Measurements from ENCODE around the gene NEUROD1.

NEUROD1 gene

DNA sequence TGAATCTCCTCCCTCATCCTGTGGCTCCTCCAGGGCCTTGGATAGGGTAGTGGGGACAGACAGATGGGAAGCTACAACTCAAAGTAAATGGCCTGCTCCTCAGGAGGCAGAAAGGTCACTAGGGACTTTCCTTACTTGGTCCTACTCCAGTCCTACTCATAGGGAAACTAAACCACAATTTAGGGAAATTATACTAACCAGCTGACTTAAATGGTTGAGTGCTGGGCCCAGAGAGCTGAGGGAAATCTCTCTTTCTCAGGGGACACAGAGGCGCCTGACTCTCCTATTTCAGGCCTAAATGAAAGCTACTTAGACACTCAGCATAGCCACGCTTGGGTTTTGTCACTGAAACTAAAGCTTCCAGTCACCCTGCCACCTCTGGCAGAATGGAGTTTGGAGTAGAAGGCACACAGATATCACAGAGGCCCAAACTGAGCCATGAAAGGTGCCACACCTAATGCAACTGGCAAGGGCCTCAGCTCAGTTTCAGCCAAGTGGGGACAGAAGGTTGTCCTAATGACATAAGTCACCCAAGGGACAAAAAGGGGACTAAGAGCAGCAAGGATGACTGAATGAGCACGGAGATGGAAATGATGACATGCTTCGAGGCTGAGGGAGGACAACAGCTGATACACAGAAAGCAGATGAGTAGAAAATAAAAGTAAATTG, 47.5 kb downstream of the NEUROD1 start:
- no peak for DNase-seq

DNA sequence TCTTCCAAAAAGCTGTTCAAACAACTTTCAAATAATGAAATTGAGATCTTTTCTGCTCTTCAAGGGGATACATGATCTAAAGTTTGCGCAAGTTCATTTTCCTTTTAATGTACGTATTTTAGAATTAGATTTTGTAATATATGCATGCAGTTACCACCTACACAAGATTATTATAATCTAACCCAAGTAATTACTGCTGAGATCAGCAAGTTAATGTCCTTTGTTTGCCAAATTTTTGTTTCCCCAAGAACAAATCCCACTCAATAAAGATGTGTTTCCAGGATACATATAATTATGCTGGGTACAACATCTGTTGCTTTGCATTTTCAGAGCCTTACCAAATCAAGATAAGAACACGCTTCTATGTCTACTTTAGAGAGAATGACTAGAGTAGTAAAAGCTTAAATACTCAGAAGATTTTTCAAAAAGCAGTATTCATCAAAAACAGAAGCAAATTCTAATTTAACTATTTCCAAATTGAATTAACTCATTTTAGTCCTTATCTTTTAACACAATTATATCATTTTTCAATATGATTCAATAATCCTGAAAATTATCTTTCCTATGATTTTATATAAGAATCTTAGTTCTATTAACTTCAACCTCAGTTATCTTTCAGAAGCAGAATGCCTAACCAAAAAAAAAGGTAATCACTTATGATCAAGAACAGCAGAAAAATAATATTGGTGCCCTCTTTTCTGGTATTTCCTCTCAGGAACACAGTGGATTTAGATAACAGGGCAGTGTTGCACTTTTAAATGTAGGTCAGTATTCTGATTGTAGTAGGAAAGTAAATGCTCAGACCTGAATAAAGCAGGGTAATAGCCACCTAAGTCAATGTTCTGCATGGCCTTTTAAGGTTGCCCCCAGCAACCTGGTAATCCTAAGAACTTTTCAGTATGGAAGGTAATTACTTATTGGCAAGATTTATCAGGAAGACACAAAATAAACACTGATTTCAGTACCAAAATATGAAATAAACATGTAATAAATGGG, 51.4 kb downstream of the NEUROD1 start:
- no peak for DNase-seq

DNA sequence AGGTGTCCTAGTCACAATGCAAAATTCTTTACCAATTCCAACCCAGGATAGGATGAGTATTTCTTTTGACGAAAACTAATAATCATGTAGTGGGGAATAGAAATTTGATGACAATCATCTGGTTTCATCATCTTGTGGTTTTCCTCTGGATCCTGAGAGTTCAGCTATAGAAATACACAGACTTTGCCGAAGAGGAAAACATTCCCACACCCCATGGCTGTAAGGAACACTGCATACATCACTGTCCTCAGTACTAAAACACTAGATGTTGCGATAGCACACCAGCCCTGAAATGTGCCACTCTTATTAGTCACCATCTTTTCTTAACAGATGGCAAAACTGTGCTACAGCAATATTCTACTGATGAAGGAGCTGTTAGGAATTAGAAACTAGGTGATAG, 52.8 kb downstream of the NEUROD1 start:
- DNase-seq = no peak

DNA sequence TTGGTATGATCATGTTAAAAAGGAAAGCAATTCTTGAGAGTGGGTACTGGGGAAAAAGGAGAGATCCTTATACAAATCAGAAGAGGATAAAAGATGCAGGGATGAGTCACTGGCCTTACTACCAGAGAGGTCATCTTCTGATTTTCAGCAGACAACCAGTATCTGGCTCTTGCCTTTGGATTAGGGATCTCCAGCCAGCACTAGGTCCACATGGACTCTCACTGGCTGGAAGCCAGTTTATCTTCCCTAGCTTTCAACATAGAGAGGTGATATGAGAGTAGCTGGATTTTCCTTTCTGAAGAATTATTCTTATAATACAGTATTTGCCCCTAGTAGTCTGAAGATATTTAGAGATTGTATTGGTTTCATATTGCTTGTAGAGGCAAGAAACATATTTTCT, 53.6 kb downstream of the NEUROD1 start:
- DNase-seq = no peak
